Mesothelial cell of epicardium (in vitro differentiated cells): ENCODE data around the gene CLDN10. TPM values are rescaled to one million over a fixed set of nuclear protein-coding genes. Genes with fewer than 3 reads are reported as not detected.

Source experiments
- DNase-seq, 2 experiments: peaks; one replicate each; pipeline ENCODE4 v3.0.0; 2021; ENCODE audit warnings: low spot score in 2 of 2; ENCODE audit not compliant: unreplicated experiment in 2 of 2
- H3K27ac Mint-ChIP-seq: 2 replicates; pipeline ENCODE4 v1.8.0; 2021; ENCODE audit warnings: mixed read lengths
- H3K27me3 Mint-ChIP-seq: 2 replicates; pipeline ENCODE4 v1.8.0; 2021; ENCODE audit warnings: low read depth, mixed read lengths
- H3K36me3 Mint-ChIP-seq: 2 replicates; pipeline ENCODE4 v1.8.0; 2021; ENCODE audit warnings: mixed read lengths
- H3K4me1 Mint-ChIP-seq: 2 replicates; pipeline ENCODE4 v1.8.0; 2021; ENCODE audit warnings: mixed read lengths
- H3K4me3 Mint-ChIP-seq: 2 replicates; pipeline ENCODE4 v1.8.0; 2021; ENCODE audit warnings: mild to moderate bottlenecking, moderate library complexity, mixed read lengths
- H3K9me3 Mint-ChIP-seq: 2 replicates; pipeline ENCODE4 v1.8.0; 2021; ENCODE audit warnings: mixed read lengths
- total RNA-seq: library from RNA; stranded (reverse); gene quantifications from 3 replicates; pipeline ENCODE4 v1.2.1, GENCODE V29; 2021
- TF ChIP-seq, protein P1 (sequence below): fragments of 200-600 bp; sonication (generic); IDR thresholded peaks from one replicate; pipeline ENCODE4 v1.5.0; 2021; ENCODE audit warnings: antibody characterized with exemption; ENCODE audit not compliant: unreplicated experiment

The CLDN10 gene
- total RNA-seq, 1 donor from 2014 or later = 1.5 TPM

DNA sequence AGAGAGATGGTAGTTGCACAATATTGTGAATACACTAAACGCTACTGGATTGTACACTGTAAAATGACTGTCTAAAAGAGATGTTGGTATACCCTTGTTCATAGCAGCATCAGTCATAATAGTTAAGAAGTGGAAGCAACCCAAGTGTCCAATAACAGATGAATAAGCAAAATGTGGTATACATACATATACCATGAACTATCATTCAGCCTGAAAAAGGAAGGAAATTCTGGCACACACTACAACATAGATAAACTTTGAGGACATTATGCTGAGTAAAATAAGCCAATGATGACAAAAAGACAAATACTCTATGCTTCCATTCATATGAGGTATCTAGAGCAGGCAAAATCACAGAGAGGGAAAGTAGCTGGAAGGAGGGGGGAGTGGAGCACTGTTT lies 76.0 kb downstream of the CLDN10 start:
- Mint-ChIP-seq H3K4me1 (no peaks in the 10 kb centered on the region), H3K9me3 (peaks cover 16% of the 10 kb centered on the region), H3K27me3 (no peaks in the 10 kb centered on the region), H3K27ac (no peak overlapping the region), H3K4me3 (no peak overlapping the region), H3K36me3 (peaks cover 68% of the 10 kb centered on the region)
- DNase-seq = no peak
- TF ChIP-seq, protein P1, sequence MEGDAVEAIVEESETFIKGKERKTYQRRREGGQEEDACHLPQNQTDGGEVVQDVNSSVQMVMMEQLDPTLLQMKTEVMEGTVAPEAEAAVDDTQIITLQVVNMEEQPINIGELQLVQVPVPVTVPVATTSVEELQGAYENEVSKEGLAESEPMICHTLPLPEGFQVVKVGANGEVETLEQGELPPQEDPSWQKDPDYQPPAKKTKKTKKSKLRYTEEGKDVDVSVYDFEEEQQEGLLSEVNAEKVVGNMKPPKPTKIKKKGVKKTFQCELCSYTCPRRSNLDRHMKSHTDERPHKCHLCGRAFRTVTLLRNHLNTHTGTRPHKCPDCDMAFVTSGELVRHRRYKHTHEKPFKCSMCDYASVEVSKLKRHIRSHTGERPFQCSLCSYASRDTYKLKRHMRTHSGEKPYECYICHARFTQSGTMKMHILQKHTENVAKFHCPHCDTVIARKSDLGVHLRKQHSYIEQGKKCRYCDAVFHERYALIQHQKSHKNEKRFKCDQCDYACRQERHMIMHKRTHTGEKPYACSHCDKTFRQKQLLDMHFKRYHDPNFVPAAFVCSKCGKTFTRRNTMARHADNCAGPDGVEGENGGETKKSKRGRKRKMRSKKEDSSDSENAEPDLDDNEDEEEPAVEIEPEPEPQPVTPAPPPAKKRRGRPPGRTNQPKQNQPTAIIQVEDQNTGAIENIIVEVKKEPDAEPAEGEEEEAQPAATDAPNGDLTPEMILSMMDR = no peak

DNA sequence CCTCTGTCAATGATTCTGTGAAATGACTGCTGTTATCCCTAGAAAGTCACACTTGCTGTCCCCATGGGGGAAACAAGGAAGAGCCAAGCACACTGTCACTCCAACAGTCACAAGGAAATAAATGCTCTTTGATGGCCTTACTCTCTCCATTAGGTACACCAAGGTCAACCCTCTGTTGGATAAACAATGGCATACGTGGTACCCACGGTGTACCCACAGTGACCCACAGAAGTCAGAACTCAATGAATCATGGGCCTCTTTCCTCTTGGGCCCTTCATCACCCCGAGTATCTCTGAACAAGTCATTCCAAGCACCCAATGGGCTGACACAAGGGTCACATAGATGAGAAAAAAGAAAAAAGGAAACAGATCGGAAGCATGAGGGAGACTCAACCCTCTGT lies 76.6 kb downstream of the CLDN10 start:
- Mint-ChIP-seq H3K27ac (no peak overlapping the region), H3K27me3 (no peaks in the 10 kb centered on the region), H3K36me3 (peaks cover 70% of the 10 kb centered on the region), H3K9me3 (peaks cover 16% of the 10 kb centered on the region), H3K4me3 (no peak overlapping the region), H3K4me1 (no peaks in the 10 kb centered on the region)
- no peak for DNase-seq
- TF ChIP-seq, protein P1 = no peak

Other genes starting within 250 kb of the CLDN10 start
- gene DZIP1, start 92.0 kb downstream of the CLDN10 start, total RNA-seq = 57.6 to 62.8 TPM (median 62.7 TPM) in 3 replicates
- 21.7 to 22.9 TPM (median 22.6 TPM) in 3 replicates for gene DNAJC3, start 124.4 kb downstream of the CLDN10 start, total RNA-seq